HCT116 (cell line): ENCODE measurements around the gene LPAR5. TPM values are rescaled to one million over a fixed set of nuclear protein-coding genes. Genes with fewer than 3 reads are reported as not detected.
A peak's percentile ranks its signal among the peaks of the same experiment; 100 is the strongest.

Source experiments
- ATAC-seq: fragments of 200-7000 bp; cut with Tn5 transposase; 2 replicates; pipeline ENCODE4 v1.9.1; 2020; ENCODE audit warnings: mild to moderate bottlenecking, moderate library complexity
- BruUV-seq: library from RNA; stranded (reverse); fragments of 400-500 nt; replicated peaks from 2 replicates; lab custom pipeline; 2021; lab: Mats Ljungman, UMichigan
- CTCF ChIA-PET: fragments of 300-600 bp; sonication (Branson Sonifier 250); formaldehyde crosslinking; loops from one replicate; lab custom pipeline; 2021; ENCODE audit warnings: antibody characterized with exemption; lab: Charles Lee
- POLR2A ChIA-PET: fragments of 300-600, 350-600 bp; sonication (Branson Sonifier 250); formaldehyde crosslinking; loops from one replicate; lab custom pipeline; 2021; ENCODE audit warnings: antibody characterized with exemption; lab: Charles Lee
- RAD21 ChIA-PET, 2 experiments: fragments of 300-600 bp; sonication (Branson Sonifier 250); formaldehyde crosslinking; loops; one replicate each; lab custom pipeline; 2023; ENCODE audit warnings: low total read pairs in 2 of 2; ENCODE audit not compliant: uncharacterized antibody in 2 of 2, unreplicated experiment in 2 of 2, low non-redundant PET in 1 of 2; lab: Charles Lee
- DNase-seq: peaks from one replicate; pipeline ENCODE4 v3.0.0-alpha.2; 2010; ENCODE audit warnings: low read depth, low spot score
- H2AFZ ChIP-seq: fragments of 200-600 bp; shearing (Covaris generic), sonication (generic); 2 replicates; pipeline ENCODE4 v1.6.1; 2017; ENCODE audit warnings: low read depth, mixed run types, mixed read lengths, antibody characterized with exemption, low read length; ENCODE audit not compliant: poor library complexity, severe bottlenecking
- H3K27ac ChIP-seq: 2 replicates; pipeline ENCODE4 v1.5.1; 2012; ENCODE audit warnings: low read depth, low read length
- H3K27me3 ChIP-seq: fragments of 200-600 bp; sonication (generic); 2 replicates; pipeline ENCODE4 v1.6.1; 2016; ENCODE audit warnings: mixed run types, low read length, mixed read lengths; ENCODE audit not compliant: insufficient read depth
- H3K36me3 ChIP-seq, 2 experiments: fragments of 200-500 bp in 1 of 2; fragments of 200-600 bp in 1 of 2; sonication (Bioruptor generic) in 1 of 2; sonication (generic) in 1 of 2; 2 replicates each; pipeline versions ENCODE4 v1.5.1 to v1.6.1; 2014 to 2016; ENCODE audit warnings: low read length in 2 of 2, inconsistent platforms in 1 of 2, mixed read lengths in 1 of 2, mixed run types in 1 of 2; ENCODE audit not compliant: insufficient read depth in 2 of 2, control insufficient read depth in 1 of 2
- H3K4me1 ChIP-seq, 2 experiments: fragments of 200-600 bp in 1 of 2; sonication (generic) in 1 of 2; 2 replicates each; pipeline versions ENCODE4 v1.5.1 to v1.6.1; 2012 to 2017; ENCODE audit warnings: low read length in 2 of 2, inconsistent platforms in 1 of 2, mild to moderate bottlenecking in 1 of 2, mixed read lengths in 1 of 2, mixed run types in 1 of 2, moderate library complexity in 1 of 2; ENCODE audit not compliant: insufficient read depth in 2 of 2, control insufficient read depth in 1 of 2
- H3K4me2 ChIP-seq: fragments of 200-600 bp; sonication (generic); 2 replicates; pipeline ENCODE4 v1.6.1; 2017; ENCODE audit warnings: mixed run types, low read length, mixed read lengths
- H3K4me3 ChIP-seq, 2 experiments: fragments of 200-600 bp in 1 of 2; sonication (generic) in 1 of 2; replicated peaks in 1 of 2; 2 replicates each; pipeline ENCODE4 v1.5.1; 2011 to 2016; ENCODE audit warnings: low read length in 2 of 2, control low read depth in 1 of 2, low read depth in 1 of 2, mild to moderate bottlenecking in 1 of 2, mixed read lengths in 1 of 2, mixed run types in 1 of 2
- H3K79me2 ChIP-seq: fragments of 200-600 bp; sonication (generic); 2 replicates; pipeline ENCODE4 v1.6.1; 2017; ENCODE audit warnings: mild to moderate bottlenecking, mixed run types, low read length, moderate library complexity, mixed read lengths; ENCODE audit not compliant: insufficient read depth
- H3K9ac ChIP-seq: fragments of 200-600 bp; sonication (generic); 2 replicates; pipeline ENCODE4 v1.6.1; 2016; ENCODE audit warnings: low read length, mixed read lengths
- H3K9me2 ChIP-seq: fragments of 200-600 bp; sonication (generic), shearing (Covaris generic); 2 replicates; pipeline ENCODE4 v1.6.1; 2017; ENCODE audit warnings: mixed run types, mild to moderate bottlenecking, moderate library complexity; ENCODE audit not compliant: insufficient read depth
- H3K9me3 ChIP-seq, 2 experiments: fragments of 200-500 bp in 1 of 2; fragments of 200-600 bp in 1 of 2; sonication (Bioruptor generic) in 1 of 2; sonication (generic) in 1 of 2; 2 replicates each; pipeline ENCODE4 v1.6.1; 2014 to 2017; ENCODE audit warnings: low read length in 2 of 2, mixed read lengths in 2 of 2, inconsistent platforms in 1 of 2, low read depth in 1 of 2, mild to moderate bottlenecking in 1 of 2, mixed run types in 1 of 2, moderate library complexity in 1 of 2; ENCODE audit not compliant: control insufficient read depth in 1 of 2, insufficient read depth in 1 of 2
- H4K20me1 ChIP-seq: fragments of 200-600 bp; sonication (generic), shearing (Covaris generic); 2 replicates; pipeline ENCODE4 v1.6.1; 2017; ENCODE audit warnings: mixed run types, mild to moderate bottlenecking, moderate library complexity; ENCODE audit not compliant: insufficient read depth
- ATF3 ChIP-seq: IDR thresholded peaks from 2 replicates; pipeline ENCODE4 v1.6.1; 2012
- CBX3 ChIP-seq: IDR thresholded peaks from 2 replicates; pipeline ENCODE4 v1.6.1; 2012; ENCODE audit warnings: low read depth
- CTCF ChIP-seq, 3 experiments: fragments of 200-600 bp in 1 of 3; sonication (generic) in 1 of 3; IDR thresholded peaks in 2 of 3; conservative IDR thresholded peaks in 1 of 3; 2 replicates each; pipeline ENCODE4 v1.5.1; 2012 to 2017; ENCODE audit warnings: low read depth in 2 of 3, low read length in 2 of 3, antibody characterized with exemption in 1 of 3, borderline replicate concordance in 1 of 3, control low read depth in 1 of 3, mild to moderate bottlenecking in 1 of 3, mixed read lengths in 1 of 3, mixed run types in 1 of 3, moderate library complexity in 1 of 3; ENCODE audit not compliant: insufficient read depth in 1 of 3
- EGR1 ChIP-seq: IDR thresholded peaks from 2 replicates; pipeline ENCODE4 v1.6.1; 2012; ENCODE audit warnings: low read depth
- EZH2phosphoT487 ChIP-seq: fragments of 200-600 bp; IDR thresholded peaks from 2 replicates; pipeline ENCODE4 v1.6.1; 2018; ENCODE audit warnings: antibody characterized with exemption, borderline replicate concordance
- POLR2A ChIP-seq: IDR thresholded peaks from 2 replicates; pipeline ENCODE4 v1.7.0; 2011; ENCODE audit warnings: borderline replicate concordance; ENCODE audit not compliant: insufficient read depth, insufficient read length; ENCODE audit errors: extremely low read depth
- RAD21 ChIP-seq: IDR thresholded peaks from 2 replicates; pipeline ENCODE4 v1.6.1; 2012; ENCODE audit warnings: low read depth, mild to moderate bottlenecking
- TCF7L2 ChIP-seq: IDR thresholded peaks from 2 replicates; pipeline ENCODE4 v1.7.0; 2011; ENCODE audit warnings: borderline replicate concordance, inconsistent platforms; ENCODE audit not compliant: insufficient read depth, insufficient read length; ENCODE audit errors: extremely low read depth
- ZFX ChIP-seq: fragments of 450-650 bp; IDR thresholded peaks from 2 replicates; pipeline ENCODE4 v1.6.1; 2017
- intact Hi-C: fragments of 100-400 bp; cut with micrococcal nuclease; formaldehyde crosslinking; loops from 2 replicates; pipeline ENCODE4 v1.10.0; 2022
- total RNA-seq: library from RNA; stranded (reverse); gene quantifications from one replicate; pipeline ENCODE4 v1.2.1, GENCODE V29; 2021; ENCODE audit not compliant: unreplicated experiment

The LPAR5 gene
- total RNA-seq, 1 experiment from 2014 or later = 5.2 TPM

- TF ChIP-seq CBX3 (no peak), RAD21 (no peak), EGR1 (no peak), ATF3 (no peak), POLR2A (no peak)
- TF ChIP-seq, all 23 proteins: peak for 0
Measured at GRCh38 chr12:6615802-6616201, 20.0 kb downstream of the LPAR5 start (continued).

- Histone ChIP-seq H3K4me3 (no peak overlapping the region), H3K79me2 (no peaks in the 10 kb centered on the region), H3K4me2 (peak overlapping the region; percentile 89), H3K27me3 (no peaks in the 10 kb centered on the region), H4K20me1 (no peaks in the 10 kb centered on the region), H3K9me2 (no peaks in the 10 kb centered on the region), H3K36me3 (no peaks in the 10 kb centered on the region), H3K4me1 (peaks cover 38 to 43% of the 10 kb centered on the region in 2 experiments), H3K27ac (peak overlapping the region; percentile 97), H2AFZ (no peak overlapping the region), H3K9ac (peak overlapping the region; percentile 59), H3K9me3 (no peaks in the 10 kb centered on the region)
- DNase-seq (no peak), ATAC-seq (no peak)
- ChIA-PET RAD21 (no interaction called here), POLR2A (interaction anchor here (0.8 to 2.4 kb wide), 8 partner anchors 10 to 329 kb away, joined by 3 to 13 read pairs (median 4); partner anchors contain the start of genes C12orf57, COPS7A, RNU7-1 and TPI1), CTCF (interaction anchor here (1.1 to 3.9 kb wide), 7 partner anchors 10 to 139 kb away, joined by 3 to 14 read pairs (median 5); partner anchors contain the start of genes COPS7A, LPAR5, MLF2 and ZNF384)
- BruUV-seq = TSS peak; percentile 81
- intact Hi-C loops = no loop called here
- TF ChIP-seq TCF7L2 = no peak
- TF ChIP-seq EZH2phosphoT487 = no peak
- peak in 2 of 3 experiments; percentile 39 to 42; a peak in 3 of 6 replicates for TF ChIP-seq CTCF (IDR thresholded peaks at IDR 0.05 in 2 of 3, conservative IDR thresholded peaks at IDR 0.05 in 1 of 3; ENCODE audit: borderline replicate concordance in 1 of 3, insufficient read depth in 1 of 3, low read depth in 2 of 3, low read length in 2 of 3)
- TF ChIP-seq CBX3 = no peak
- no peak for TF ChIP-seq RAD21
- TF ChIP-seq ZFX = no peak
Measured at GRCh38 chr12:6614513-6615172, 21.1 kb downstream of the LPAR5 start.
